HG03442 (cell line): ENCODE data around the gene SPARCL1.

Experiments used
- ATAC-seq: cut with Tn5 transposase; IDR thresholded peaks from one replicate; pipeline ENCODE4 v1.9.1; 2021; ENCODE audit warnings: mild to moderate bottlenecking, moderate library complexity; ENCODE audit not compliant: unreplicated experiment

SPARCL1 gene

DNA sequence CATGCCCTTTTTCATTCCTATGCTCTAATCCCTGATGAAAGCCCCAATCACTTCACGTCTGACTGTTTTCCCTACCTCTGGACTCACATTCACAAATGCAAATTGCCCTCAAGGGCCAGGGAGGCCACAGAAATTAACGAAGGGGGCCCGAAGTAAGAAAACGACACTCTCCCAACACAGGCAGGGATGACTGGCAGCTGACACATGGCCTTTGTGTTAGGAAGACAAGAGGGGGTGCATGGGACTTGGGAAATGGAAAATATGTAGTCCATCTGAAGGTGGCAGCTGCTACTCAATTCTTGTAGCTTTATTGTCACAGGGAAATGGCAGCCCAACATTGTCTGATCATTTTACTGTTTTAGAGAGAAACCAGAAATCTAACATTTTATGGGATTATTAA, 12.3 kb upstream of the SPARCL1 start:
- no peak for ATAC-seq

DNA sequence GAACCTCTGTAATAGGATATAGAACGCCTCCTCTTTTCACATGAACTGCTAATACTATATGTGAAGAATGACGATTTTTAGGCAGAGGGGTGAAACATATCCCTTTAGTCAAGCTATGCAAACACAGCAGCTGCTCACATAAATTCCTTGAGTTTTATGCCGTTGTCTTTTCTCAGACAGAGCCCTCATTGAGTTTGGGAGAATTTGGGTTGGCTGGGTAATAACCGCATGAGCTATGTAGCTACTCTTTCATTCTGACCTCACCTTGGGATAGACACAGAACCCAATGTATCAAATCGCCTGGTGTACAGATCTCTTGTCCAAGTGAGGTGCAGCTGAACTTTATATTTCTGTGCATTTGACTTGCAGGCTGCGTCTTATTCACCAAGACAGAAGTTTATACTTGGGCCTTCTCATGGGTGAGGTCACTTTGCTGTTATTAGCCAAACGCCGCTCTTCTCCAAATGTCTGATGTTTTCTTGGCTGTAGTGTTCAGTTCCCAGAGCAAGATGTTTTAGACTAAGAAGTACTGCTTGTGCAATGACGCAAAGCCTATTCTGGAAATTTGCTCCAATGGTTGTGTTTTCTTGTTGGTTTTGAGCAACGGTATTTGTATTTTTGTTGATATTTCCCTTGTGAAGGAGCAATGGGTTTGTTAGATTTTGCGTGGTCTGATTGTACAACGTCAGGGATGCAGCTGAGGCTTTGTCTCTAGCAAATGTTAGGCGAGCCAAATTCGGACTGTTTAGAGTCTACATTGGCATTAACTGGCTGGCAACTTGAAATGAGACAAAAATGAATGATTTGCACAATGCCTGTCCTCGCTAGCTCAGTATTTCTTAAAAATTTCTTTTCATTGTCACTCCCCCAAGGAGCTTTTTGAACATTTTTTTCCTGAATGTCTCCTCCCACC, 11.2 kb upstream of the SPARCL1 start:
- ATAC-seq: no peak

DNA sequence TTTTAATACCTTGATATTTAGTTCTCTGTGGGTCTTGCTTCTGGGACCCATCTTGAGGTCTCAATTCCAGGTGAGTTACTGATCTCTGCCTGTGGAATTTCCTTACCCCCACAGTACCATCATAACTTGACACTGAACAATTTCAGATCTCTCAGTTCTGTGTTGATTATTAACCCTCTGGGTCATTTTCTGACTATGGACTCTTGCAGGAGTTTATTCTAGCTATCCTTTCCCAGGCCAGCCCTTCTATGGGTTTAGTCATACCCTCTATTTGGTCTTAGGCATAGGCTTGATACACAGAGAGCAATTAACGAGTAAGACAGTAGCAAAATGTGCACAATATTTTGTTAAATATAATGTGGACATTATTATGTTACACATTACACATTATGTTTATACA, 3.7 kb upstream of the SPARCL1 start:
- ATAC-seq: no peak

DNA sequence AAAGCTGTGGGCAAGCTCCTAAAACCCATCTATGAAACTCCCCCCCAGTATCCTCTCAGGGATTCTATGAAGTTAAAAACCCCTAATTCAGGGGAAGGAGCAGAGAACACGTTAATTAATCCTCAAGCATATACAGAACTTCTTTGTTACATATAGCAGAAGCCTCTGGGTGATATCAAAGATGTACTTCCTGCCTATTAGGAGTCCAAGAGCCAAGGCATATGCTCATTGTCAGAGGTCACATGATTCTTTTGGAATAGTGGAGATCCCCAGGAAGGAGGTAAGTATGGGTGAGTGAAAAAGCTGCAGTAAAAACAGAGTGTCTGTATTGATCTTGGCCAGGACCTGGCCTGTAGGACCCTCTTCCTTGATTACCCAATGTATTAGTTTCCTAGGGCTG, 2.9 kb upstream of the SPARCL1 start:
- no peak for ATAC-seq

DNA sequence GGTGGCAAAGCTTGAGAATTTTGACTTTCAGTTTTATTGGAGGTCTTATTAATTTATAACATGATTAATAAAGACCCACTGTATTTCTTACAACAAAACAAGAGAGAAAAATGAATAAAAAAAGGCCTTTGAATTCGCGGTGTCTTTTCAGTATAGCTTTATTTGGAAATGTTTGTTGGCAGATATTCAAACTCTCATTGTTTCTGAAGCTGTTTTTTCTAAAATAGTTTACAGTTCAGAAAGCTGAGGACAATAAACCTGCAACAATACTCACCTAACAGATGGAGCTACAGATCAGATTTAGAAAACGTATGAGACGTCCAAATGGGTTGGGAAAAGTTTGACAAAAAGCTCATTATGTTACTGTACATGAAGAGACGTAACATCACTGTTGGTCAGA, 2.4 kb upstream of the SPARCL1 start:
- ATAC-seq: no peak

DNA sequence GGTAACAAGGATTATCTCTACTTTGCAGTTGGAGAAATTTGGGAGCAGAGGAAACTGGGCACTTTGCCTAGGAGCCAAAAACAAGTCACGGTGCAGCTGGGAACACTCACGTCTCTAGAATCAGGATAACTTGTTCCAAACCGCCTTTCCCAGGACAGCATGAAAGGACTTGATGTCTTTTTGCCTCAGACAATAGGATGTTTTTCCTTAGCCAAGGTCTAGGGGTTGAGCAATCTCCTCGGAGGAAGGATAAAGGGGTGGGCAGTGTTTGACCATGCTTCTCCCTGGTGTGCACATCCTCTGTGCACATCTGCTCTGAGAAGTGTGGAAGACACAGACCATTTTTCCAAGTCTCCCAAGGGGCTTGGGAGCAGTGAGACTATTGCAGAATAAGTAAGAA, 1.7 kb upstream of the SPARCL1 start:
- ATAC-seq: no peak

DNA sequence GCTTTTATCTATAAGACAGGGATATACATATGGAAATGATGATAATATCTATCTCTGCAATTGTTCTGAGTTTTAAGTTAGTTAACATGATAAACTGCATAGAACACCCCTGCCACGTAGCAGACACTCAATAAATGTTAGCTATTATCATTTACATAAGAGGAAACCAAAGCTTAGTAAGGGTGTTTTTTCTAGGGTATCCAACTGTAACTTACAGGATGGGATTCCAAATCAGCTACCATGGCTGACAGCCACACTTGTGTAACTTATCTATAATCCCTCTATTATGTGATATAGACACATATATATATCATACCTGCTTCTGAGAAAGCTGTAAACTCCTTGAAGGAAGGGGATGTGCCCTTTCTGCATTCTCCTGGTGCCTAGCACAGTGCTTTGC, 1.1 kb upstream of the SPARCL1 start:
- ATAC-seq: no peak

DNA sequence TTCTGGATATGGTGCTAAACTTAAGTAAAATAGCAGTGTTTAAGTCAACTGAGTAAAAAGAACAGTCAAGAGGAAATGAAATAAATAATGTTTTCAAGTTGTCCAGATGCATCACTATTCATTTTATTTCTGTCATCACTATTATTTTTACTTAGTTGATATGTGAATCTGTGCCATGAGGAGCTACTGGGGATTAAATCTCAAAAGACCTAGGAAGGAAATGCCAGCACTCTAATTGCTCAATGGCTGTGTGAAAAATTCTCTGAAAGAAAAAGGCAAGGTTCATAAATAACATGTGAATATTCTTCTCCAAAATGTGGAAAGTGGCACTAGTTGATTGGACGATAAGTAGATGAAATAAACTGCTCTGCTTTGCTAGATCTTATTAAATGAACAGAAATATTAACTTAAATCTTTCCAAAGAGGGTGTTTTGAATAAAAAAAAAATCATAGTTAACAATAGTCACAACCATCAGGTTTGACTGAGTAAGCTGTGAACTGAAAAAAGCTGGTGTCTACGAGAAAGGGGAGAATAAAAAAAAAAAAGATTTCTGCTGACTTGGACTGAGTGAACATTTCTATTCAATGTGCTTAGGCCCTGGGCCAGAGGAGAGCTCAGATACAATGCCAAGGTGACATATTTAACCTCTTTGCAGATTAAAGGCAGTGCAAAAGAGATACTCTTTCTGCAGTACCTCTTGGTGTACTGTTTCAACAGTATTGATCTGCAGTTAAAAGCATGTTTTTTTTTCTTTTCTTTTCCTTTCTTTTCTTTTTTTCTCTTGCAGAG, 1.6 kb downstream of the SPARCL1 start:
- ATAC-seq: no peak

DNA sequence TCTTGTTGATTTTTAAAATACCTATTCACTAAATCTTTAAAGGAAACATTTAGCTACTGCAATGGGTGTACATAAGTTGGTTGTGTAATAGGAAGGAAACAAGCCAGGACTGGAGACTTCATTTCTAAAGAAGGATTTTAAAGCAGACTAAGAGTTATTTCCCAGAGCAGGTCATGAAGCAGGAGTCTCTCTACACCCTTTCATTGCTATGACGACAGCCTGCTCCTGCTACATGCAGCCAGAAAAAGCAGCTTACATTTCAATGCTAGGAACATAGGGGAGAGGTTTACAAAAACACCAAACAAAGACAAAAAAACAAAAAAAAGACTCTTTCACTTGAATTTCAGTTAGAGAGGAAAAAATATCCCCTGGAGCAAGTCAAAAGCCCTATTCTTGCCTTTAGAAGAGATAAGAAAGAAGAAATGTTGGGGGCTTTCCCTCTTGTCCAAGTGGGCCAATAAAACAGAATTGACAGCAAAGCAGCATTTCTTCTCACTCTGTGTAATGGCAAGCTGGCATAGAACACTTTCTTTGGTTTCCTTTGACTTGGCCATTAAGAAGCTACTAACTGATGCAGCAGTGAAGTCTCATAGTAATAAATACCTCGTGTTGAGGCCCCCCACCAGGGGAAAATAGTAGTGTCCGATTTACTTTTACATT, 3.4 kb downstream of the SPARCL1 start:
- ATAC-seq: no peak

DNA sequence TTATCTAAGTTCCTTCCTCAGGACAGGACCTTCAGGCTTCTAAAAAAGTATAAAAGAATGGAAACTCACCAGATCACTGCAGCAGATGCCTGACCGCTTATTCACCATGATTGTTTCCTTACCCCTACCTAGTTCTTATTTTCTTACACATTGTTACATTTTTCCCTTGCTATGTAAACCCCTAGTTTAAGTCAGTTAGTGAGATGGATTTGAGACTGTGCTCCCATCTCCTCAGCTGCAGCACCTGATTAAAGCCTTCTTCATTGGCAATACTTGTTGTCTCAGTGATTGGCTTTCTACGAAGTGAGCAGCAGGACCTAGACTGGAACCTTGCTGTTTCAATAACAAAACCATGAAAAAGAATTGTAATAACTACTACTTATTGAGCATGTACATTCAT, 4.7 kb downstream of the SPARCL1 start:
- ATAC-seq: no peak

DNA sequence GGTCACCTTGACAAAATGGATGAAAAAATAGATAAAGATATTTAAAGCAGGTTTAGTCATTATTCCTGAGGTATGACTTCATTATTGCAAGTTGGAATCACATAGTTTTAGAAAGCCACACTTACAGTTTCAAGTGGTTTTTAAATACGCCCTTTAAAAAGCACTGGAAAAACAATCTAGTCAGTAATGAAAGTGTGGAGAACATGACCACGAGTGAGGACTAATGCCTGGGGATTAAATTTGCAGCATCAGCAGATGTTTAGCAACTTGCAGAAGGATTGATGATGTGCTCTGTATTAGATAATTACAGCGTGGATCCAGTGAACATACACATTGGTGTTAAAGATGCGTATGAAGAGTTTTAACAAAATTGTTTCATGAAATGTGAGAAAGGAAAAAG, 5.9 kb downstream of the SPARCL1 start:
- ATAC-seq: no peak

DNA sequence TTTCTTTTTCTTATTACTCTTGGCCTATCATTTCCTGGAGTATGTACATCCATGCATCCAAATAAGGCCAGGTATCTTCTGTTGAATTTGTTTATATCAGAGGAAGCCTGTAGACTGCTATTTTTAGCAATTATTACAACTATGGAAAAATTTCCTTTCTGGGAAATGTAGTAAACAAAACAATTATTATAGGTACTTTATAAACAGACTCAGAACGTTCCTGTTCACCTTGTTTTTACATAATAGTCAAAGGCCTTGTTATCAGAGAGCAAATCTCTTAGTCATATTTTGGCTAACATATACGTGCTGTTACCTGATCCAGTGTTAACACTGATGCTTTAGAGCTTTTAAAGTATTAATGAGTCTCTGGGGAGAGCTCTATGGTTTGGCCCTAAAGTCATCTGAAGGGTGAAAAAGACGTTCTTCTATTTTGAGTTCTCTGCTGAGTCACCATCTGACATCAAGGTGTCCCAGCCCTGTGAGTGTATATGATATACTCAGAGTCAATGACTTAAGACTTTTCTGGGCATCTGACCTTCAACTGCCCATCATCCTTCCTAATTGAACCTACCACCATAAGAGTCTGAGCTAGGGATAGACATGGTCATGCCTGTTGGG, 7.3 kb downstream of the SPARCL1 start:
- ATAC-seq: peak; percentile 88

DNA sequence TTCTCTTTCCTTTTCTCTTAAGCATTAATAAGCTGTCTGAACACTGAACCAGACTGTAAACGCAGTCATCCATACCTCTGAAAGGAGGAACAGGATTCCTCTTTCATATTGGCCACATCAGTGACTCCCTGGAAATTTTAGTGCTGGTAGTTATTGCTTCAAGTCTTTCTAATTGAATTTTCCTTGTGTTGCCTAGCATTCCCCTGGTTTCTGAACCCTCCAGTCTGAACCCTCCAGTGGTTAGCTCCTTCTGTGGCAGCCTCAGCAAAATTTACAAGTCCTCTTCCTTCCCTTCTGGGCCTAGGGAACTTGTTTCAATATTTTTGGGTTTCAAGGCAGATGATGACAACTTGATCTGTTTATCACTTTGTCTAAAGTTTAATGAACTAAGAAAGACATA, 7.9 kb downstream of the SPARCL1 start:
- ATAC-seq: no peak

DNA sequence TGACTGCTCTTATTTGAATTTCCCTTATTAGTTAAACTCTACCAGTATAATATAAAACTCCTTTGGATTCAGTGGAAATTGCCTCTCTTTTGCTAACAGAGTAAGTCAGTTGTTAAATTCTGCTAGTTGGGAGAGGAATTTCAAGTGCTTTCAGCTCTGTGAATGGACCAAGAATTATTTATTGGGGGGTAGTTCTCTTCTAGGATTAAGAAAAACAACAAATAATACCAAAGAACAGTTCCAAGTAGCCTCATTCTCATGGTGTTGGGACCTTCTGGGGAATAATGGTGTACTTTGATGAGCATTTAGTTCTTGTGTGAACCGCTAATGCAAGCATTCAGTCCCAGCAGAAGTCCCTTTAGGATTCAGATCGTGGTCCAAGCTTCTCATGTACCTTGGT, 11.6 kb downstream of the SPARCL1 start:
- no peak for ATAC-seq

DNA sequence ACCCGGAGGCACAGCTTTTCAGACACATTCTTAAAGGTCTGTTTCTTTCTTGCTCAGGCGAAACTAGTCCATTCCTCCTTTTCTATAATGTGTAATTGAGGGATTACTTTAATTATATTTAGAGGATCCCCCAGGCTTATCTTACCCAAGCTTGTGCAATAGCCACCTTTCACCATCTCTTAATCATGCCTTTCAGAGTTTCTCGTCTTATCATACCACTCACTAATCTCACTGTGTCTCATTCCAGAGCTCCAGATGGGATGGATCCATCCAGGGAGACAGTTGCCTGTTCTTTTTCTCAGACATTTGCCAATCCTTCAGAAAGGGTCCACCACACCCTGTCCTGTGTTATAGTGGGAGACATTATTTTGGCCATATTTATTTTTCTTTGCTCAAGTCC, 12.5 kb downstream of the SPARCL1 start:
- no peak for ATAC-seq

DNA sequence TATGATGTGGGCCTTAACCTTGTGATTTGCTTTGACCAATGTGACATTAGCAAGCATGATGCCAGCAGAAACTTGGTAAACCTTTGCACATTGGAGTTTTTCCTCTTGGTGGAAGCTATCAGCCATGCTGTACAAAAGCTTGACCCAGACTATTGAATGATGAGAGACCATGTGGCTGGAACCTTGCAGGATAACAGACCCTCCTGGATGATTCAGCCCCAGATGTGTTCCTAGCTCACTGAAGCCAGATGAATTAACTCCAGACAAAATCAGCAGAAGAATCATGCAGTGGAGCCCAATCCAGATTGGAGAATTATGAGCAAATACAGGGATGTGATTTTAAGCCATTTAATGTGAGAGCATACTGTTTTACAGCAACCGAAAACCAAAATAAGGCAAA, 16.8 kb downstream of the SPARCL1 start:
- no peak for ATAC-seq

DNA sequence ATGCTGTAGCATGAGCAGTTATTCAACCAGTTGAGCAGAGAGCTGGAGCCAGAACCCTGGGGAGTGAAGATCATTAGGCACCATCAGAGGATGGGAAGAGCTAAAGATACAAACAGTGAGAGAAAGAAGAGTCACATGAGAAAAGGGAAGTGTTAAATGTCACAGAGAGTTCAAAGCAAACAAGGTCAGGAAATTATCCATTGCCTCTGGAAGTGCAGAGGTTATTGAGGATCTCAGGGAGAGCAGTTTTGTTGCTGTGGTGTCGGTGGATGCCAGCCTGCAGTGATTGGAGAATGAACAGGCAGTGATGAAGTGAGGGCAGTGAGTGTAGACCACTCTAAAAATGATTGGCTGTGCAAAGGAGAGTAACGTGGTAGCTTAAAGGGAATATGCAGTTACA, 17.7 kb downstream of the SPARCL1 start:
- no peak for ATAC-seq

DNA sequence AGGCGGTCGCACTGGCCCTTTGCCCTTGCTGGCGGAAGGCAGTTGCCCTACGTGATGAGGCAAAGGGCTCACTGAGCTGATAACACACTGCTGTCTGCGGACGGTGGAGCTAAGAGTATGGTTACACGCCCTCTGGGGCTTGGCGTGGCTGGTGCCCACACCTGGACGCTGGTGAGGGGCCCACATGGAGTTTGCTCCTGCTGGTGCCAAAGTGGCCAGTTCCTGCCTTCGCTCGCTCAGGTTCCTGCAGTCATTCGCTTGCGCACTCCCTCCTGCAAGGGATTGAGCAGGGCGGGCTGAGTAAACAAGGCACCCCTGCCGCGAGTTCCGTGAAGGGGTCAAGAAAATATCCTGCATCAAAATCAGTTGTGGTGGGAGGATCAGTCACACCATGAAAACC, 18.4 kb downstream of the SPARCL1 start:
- ATAC-seq: no peak

DNA sequence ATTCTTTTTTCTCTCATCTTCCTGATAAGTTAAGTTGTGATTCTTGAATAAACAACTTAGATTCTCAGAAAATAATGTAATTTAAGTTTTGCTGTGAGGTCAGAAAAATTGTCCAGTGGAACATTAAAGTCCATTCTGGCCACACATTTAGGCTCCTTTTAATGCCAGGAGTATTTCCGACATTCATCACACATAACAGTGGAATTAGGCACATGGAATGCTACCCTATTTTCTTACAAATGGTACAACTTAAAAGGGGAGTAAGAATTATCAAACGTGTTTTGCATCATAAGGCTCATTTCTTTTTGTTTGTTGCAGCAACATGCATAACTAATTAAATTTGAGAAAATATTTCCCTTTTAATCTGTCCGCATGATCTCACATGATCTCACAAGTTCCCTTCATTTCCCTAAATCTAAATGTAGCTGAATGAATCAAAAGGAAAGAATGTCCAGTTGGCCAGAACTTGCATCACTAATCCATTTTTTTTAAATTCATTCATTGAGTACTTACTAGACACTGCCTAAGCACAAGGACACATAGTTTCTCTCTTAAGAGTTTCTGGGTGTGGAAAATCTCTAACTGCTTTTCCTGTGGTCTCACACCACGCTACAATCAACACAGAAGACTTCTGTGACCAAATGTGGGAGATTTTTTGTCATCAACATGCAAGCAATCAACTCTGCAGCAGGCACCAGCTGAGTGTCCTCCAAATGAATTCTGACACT, 22.0 kb downstream of the SPARCL1 start:
- no peak for ATAC-seq

DNA sequence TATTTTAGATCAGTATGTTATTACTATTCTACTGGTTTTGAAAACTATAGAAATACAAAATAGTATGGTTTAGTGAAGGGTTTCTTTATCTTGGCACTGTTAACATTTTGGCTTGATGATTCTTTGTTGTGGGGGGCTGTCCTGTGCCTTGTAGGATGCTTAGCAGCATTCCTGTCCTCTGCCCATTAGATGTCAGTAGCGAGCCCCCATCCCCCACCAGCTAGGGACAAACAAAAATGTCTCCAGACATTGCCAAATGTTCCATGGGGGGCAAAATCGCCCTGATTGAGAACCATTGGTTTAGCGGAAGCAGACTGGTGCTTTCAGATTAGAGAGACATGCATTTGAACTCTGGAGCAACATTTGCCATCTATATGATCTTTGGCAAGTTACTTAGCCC, 23.3 kb downstream of the SPARCL1 start:
- no peak for ATAC-seq
